ENCODE data around the gene PFKFB1. TPM values are rescaled to one million over a fixed set of nuclear protein-coding genes. Genes with fewer than 3 reads are reported as not detected.

PFKFB1 gene
- polyA plus RNA-seq, 1 donor (not counting 4 experiments of a cell fraction or from before 2014, with no cell fraction given) = 0.33 TPM

- dilution Hi-C loops (cut with MboI; ENCODE audit: extremely low pct_ligation_motif_present, low sequenced_read_pairs) = no loop called here
- H3K27ac ChIP-seq (ENCODE audit: control insufficient read depth, insufficient read depth, low read length) = no peak overlapping the region
- no peaks in the 10 kb centered on the region for H3K79me2 ChIP-seq (ENCODE audit: control insufficient read depth, insufficient read depth, low read length)
- no peak overlapping the region for H3K4me3 ChIP-seq (ENCODE audit: control insufficient read depth in 2 of 3, extremely low read depth in 1 of 3, insufficient read depth in 2 of 3, low read depth in 1 of 3, low read length in 3 of 3)
- no peaks in the 10 kb centered on the region for H3K4me1 ChIP-seq (ENCODE audit: control insufficient read depth, extremely low read depth, insufficient read depth, low read length)
- H3K36me3 ChIP-seq (ENCODE audit: control insufficient read depth in 2 of 2, extremely low read depth in 1 of 2, insufficient read depth in 2 of 2, low read length in 2 of 2) = no peaks in the 10 kb centered on the region
- no peaks in the 10 kb centered on the region for H3K27me3 ChIP-seq (ENCODE audit: control insufficient read depth, extremely low read depth, insufficient read depth, low read length)
- H2AFZ ChIP-seq (ENCODE audit: control insufficient read depth, low read length) = no peak overlapping the region
- TF ChIP-seq CTCF (optimal IDR thresholded peaks at IDR 0.05 in 1 of 3, IDR thresholded peaks at IDR 0.05 in 1 of 3, conservative IDR thresholded peaks at IDR 0.05 in 1 of 3; ENCODE audit: extremely low read depth in 1 of 3, insufficient read depth in 2 of 3, low read length in 3 of 3) (no peak), EZH2 (IDR thresholded peaks at IDR 0.05; ENCODE audit: low read length) (no peak)
- DNase-seq (ENCODE audit: low read depth, low spot score) (no peak), FAIRE-seq (no peak)
- no peaks in the 10 kb centered on the region for H3K9me1 ChIP-seq (ENCODE audit: control insufficient read depth, extremely low read depth, insufficient read depth, low read length)
- H3K4me2 ChIP-seq (ENCODE audit: control insufficient read depth, extremely low read depth, insufficient read depth, low read depth, low read length) = no peak overlapping the region
- no peak overlapping the region for H3K9ac ChIP-seq (ENCODE audit: control insufficient read depth, extremely low read depth, insufficient read depth, low read length)
- no peaks in the 10 kb centered on the region for H4K20me1 ChIP-seq (ENCODE audit: control insufficient read depth, extremely low read depth, insufficient read depth, low read length)
- H3K9me3 ChIP-seq (ENCODE audit: control insufficient read depth, low read depth, low read length) = no peaks in the 10 kb centered on the region
Measured at GRCh38 chrX:54909941-54910340, 84.0 kb downstream of the PFKFB1 start.

GRCh38 chrX:54894159-54894558, 99.8 kb downstream of the PFKFB1 start:
- TF ChIP-seq EZH2 (IDR thresholded peaks at IDR 0.05; ENCODE audit: low read length) (no peak), CTCF (optimal IDR thresholded peaks at IDR 0.05 in 1 of 3, IDR thresholded peaks at IDR 0.05 in 1 of 3, conservative IDR thresholded peaks at IDR 0.05 in 1 of 3; ENCODE audit: extremely low read depth in 1 of 3, insufficient read depth in 2 of 3, low read length in 3 of 3) (no peak)
- dilution Hi-C loops (cut with MboI; ENCODE audit: extremely low pct_ligation_motif_present, low sequenced_read_pairs) = no loop called here

More at GRCh38 chrX:54894159-54894558, 99.8 kb downstream of the PFKFB1 start:
- no peak overlapping the region for H3K4me2 ChIP-seq (ENCODE audit: control insufficient read depth, extremely low read depth, insufficient read depth, low read depth, low read length)
- no peaks in the 10 kb centered on the region for H3K4me1 ChIP-seq (ENCODE audit: control insufficient read depth, extremely low read depth, insufficient read depth, low read length)
- no peaks in the 10 kb centered on the region for H3K9me3 ChIP-seq (ENCODE audit: control insufficient read depth, low read depth, low read length)
- H4K20me1 ChIP-seq (ENCODE audit: control insufficient read depth, extremely low read depth, insufficient read depth, low read length) = no peaks in the 10 kb centered on the region
- no peak overlapping the region for H3K27ac ChIP-seq (ENCODE audit: control insufficient read depth, insufficient read depth, low read length)
- FAIRE-seq = no peak
- H3K4me3 ChIP-seq (ENCODE audit: control insufficient read depth in 2 of 3, extremely low read depth in 1 of 3, insufficient read depth in 2 of 3, low read depth in 1 of 3, low read length in 3 of 3) = no peak overlapping the region
- no peaks in the 10 kb centered on the region for H3K79me2 ChIP-seq (ENCODE audit: control insufficient read depth, insufficient read depth, low read length)
- no peaks in the 10 kb centered on the region for H3K9me1 ChIP-seq (ENCODE audit: control insufficient read depth, extremely low read depth, insufficient read depth, low read length)
- no peak for DNase-seq (ENCODE audit: low read depth, low spot score)
- H3K36me3 ChIP-seq (ENCODE audit: control insufficient read depth in 2 of 2, extremely low read depth in 1 of 2, insufficient read depth in 2 of 2, low read length in 2 of 2) = no peaks in the 10 kb centered on the region
- H3K9ac ChIP-seq (ENCODE audit: control insufficient read depth, extremely low read depth, insufficient read depth, low read length) = no peak overlapping the region
- no peaks in the 10 kb centered on the region for H3K27me3 ChIP-seq (ENCODE audit: control insufficient read depth, extremely low read depth, insufficient read depth, low read length)
- no peak overlapping the region for H2AFZ ChIP-seq (ENCODE audit: control insufficient read depth, low read length)
